NCI-H2227 (cell line): ENCODE measurements around the gene RNASE7.

Experiments
- DNase-seq: peaks from one replicate; lab custom pipeline; 2025; ENCODE audit not compliant: unreplicated experiment; lab: John Stamatoyannopoulos, UW

Gene RNASE7

DNA sequence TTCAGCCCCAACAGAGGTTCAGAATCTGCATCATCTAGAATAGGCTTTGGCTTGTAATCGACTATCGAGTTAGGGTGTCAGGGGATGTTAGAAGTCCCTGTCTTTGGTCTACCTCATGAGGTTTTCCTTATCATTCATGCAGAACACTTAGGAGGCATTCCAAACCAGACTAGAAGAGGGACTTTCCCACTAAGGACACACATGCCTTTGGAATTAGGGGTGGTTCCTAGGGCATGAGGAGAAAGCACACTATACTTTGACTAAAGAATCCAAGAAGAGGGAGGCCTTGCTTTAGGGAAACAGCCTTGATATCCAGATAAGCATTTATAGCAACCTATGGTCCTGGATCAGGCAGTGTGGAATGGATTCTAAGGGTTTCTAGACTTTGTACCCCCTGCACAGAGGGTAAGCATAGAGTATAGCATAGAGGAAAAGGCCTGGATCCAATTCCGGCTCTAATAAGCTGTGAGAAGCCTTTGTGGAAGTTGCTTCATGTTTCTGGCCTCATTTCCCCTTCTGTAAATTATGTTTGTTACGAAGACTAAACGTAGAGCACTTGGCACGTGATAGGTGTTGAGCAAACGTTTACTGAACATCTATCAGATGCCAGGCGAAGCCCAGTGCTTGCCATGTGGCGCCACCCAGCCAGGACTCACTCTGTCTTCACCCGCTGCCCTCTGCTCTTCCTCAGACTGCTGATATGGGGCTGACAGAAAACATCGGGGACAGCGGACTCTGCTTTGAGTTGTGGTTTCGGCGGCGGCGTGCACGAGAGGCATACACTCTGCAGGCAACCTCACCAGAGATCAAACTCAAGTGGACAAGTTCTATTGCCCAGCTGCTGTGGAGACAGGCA lies 43.1 kb downstream of the RNASE7 start:
- no peak for DNase-seq

DNA sequence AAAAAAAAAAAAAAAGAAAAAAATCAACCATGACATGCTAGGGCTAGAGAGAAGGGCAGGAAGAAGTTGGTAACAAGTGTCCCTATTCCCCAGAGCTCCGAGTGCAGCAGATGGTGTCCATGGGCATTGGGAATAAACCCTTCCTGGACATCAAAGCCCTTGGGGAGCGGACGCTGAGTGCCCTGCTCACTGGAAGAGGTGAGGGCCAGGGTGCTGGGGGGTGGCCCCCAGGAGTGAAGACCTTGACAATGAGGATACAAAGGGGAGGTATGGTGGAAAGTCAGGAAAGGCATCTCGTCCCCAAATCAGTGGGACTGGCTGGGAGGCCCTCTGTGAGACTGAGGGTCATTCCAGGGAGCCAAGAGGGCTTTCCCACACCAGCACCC lies 44.7 kb downstream of the RNASE7 start:
- no peak for DNase-seq

DNA sequence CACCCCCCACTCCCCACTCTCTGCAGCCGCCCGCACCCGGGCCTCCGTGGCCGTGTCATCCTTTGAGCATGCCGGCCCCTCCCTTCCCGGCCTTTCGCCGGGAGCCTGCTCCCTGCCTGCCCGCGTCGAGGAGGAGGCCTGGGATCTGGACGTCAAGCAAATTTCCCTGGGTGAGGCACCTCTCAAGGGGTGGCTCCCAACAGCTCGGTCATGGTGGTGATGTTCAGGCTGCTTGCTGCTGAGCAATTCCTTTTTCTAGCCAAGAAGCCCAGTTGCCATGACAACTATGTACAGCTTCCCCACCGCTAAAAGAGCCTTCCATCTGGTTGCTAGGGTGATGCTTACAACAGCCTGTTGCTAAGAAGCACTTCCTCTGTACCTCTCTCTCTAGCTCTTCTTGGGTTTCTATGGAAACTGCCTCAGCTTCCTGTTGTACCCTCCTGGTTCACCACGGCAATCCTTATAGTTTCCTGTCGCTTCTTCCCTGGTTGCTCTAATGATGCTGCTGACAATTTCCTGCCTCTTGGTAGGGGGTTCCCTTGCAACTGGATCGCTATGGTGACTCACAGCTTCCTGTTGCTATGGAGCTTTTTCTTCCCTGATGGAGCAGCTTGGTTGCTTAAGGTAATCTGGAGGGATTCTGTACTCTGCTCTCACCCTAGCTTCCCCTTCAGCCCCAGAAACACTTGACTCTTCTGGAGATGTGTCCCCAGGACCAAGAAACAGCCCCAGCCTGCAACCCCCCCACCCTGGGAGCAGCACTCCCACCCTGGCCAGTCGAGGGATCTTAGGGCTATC lies 45.3 kb downstream of the RNASE7 start:
- peak; percentile 95 for DNase-seq

DNA sequence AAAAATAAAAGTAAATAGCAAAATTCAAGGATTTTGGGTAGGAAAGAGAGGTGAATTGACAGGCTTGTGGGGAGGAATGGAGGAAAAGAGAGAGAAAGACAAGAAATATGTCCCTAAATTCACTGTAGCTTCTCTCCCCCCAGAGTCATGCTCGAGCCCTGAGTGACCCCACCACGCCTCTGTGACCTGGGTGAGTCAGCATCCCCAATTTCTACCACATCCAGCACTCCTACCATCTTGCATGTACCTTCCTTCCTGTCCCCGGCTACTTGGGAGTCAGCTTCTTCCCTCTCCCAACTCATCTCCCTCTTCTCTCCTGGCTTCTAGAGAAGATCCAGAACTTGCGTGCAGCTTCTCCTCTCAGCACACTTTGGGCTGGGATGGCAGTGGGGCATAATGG lies 46.5 kb downstream of the RNASE7 start:
- no peak for DNase-seq

DNA sequence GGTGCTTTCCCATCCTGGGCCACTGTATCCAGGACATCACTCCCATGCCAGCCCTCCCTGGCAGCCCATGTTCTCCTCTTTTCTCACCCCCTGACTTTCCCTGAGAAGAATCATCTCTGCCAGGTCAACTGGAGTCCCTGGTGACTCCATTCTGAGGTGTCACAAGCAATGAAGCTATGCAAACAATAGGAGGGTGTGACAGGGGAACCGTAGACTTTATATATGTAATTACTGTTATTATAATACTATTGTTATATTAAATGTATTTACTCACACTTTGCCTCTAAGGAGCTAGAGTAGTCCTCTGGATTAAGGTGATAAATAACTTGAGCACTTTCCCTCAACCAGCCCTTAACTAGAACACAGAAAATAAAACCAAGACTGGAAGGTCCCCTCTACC lies 47.1 kb downstream of the RNASE7 start:
- DNase-seq = no peak

DNA sequence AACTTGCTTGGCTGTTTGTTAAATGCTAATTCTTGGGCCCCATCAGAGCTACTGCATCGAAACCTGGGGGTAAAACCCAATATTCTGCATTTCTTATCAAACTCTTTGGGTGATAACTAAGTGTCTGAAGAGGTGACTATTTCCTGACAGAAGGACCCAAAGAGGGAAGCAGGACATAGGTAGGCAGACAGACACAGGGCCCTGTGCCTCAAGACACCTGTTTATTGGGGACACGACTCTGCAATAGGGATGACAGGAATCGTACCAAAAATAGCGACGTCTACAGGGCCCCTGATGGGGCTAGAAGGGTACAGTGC lies 47.7 kb downstream of the RNASE7 start:
- no peak for DNase-seq

DNA sequence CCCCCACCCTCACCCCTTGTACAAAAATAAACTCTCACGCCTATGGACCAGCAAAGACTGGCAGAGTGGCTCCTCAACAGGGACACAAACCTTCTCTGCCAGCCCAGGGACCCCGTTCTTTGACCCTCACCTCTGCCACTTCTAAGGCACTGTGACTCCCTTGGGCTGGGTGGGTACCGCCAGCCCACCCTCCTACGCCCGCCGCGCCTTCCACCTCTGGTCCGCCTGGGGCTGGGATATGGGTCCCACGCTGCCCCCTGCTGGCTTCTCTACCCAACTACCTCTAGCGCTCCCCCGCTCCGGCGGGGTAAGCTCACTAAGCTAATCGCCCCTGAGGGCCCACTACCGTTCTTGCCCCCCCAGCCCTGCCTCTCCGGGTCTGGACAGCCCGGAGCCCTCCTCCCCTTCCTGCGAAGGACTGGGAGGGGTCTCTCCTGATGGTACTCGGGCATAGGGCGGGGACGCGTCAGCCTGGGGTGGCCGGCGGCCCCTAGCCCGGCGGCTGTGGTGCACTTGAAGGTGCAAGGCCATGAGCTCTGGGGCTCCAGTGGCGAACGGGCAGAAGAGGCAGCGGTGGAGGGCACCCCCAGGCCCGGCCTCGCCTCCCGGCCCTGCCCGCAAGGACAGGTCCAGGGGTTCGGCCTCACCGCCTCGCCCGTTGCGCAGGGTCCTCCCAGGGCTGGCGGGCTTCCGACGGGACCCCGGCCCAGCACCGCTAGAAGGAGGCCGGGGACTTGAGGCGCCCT lies 48.2 kb downstream of the RNASE7 start:
- peak; percentile 20 for DNase-seq

DNA sequence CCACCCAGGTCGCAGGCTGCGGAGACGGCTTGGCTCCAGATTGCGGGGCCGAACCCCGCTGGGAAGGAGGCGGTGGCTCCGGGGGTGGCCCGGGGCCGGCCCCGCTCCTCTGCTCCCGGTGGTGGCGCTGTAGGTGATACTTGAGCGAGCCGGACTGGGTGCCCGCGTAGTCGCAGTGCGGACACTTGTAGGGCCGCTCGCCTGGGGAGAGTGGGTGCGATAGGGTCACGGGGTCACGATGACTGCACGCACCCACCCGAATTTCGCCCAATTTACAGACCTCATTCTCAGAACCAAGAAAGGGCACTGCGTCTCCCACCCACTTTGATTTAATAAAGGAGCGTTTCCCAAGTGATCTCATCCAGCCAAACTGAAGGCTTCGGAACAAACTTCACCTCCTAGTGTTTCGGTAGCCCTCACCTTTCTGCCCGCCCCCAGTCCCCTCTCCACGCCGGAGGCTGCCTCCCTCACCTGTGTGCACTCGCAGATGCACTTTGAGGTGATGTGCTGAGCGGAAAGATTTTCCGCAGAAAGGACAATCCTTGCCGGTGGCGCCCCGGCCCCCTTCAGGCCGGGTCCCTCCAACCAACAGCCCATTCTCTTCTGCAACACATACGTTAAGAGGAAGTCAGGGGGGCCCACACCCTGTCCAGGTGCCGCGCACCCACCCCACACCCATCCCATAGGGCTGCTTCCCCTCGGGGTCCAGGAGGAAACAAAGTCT lies 48.9 kb downstream of the RNASE7 start:
- DNase-seq = no peak

DNA sequence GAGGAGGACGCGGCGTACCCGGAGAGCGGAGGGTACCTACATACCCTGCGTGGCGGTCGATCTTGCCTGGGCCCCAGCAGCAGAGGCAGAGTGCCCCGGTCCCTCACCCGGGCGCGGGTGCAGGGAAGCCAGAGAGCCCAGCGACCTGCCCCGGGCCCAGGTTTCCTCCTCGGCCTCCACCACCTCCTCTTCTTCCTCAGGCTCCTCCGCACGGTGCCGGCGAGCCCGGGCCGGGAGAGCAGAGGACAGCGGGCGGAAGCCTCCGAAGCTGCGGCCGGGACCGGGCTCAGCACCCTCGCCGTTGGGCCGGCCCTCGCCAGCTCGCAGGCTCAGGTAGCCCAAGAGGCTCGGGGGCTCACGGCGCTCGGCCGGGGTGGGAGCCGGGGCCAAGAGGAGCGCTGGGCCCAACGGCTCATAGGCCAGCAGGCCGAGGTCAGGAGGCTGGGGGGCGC lies 49.7 kb downstream of the RNASE7 start:
- DNase-seq = no peak

DNA sequence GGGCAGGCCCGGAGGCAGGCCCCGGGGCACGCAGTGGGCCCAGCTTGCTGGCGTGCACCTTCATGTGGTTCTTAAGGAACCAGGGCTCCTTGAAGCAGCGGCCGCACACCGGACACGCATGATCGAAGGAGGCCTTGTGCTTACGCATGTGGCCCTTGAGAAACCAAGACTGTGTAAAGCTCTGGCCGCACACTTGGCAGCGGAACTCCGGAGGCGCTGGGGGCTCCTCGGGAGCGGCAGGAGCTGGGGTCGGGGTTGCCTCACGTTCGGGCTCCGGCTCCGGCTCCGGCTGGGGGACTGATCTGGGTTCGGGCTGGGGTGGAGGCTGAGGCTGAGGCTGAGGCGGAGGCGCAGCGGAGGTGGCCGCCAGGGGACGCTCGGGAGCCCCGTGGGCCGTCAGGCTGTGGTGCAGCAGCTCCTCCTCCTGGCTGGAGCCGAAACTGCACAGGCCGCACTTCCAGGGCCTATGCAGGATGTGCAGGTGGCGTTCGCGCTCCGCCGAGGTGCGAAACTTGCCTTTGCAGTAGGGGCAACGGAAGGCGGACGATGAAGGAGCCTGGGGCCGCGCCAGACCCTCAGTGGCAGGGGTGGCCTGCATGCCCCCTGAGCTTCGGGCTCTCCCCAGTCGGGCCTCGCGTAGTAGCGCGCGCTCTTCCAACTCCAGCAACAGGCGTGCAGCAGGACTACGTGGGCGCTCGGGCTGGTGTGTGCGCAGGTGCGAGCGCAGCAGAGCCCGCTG lies 50.3 kb downstream of the RNASE7 start:
- peak; percentile 11 for DNase-seq

DNA sequence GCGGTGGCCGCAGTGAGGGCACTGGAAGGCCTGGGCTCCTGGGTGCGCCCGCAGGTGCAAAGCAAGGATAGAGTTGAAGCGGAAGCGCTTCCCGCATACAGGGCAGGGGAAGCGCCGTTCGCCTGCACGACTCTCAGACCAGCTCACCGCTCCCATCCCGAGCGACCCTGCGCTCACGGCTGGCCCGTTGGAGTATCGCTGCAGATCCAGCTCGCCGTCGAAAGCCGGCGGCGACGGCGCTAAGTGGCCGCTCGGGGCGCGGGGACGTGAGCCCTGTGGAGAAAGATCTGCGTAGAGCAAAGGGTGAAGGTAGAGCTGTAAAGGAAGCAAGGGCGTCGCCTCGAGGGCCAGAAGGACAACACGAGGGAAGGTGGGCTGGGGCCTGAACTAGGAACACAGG lies 50.9 kb downstream of the RNASE7 start:
- no peak for DNase-seq
